Right cardiac atrium (tissue), 5 donors: ENCODE measurements around the gene PPP2R3C. TPM values are rescaled to one million over a fixed set of nuclear protein-coding genes. Genes with fewer than 3 reads are reported as not detected.
"Not testable (repeated sequence)": the region's sequence is repeated elsewhere in the genome, so short reads cannot be mapped to it uniquely, and the experiment has no call there.

Experiments used
- ATAC-seq, 2 donors: fragments of 200-7000 bp; cut with Tn5 transposase; one replicate each; pipeline versions ENCODE4 v1.8.0 to v1.9.1; 2020; ENCODE audit warnings: moderate library complexity in 2 of 2, mild to moderate bottlenecking in 1 of 2
- DNase-seq, 3 donors: peaks; one replicate each; pipeline ENCODE4 v3.0.0-alpha.2; 2020
- H3K27ac ChIP-seq: one replicate; pipeline ENCODE4 v1.5.1; 2013; ENCODE audit warnings: mild to moderate bottlenecking, low read length, control low read depth, moderate library complexity
- H3K27me3 ChIP-seq: one replicate; pipeline ENCODE4 v1.6.1; 2013; ENCODE audit not compliant: control insufficient read depth, insufficient read depth
- H3K4me1 ChIP-seq: one replicate; pipeline ENCODE4 v1.6.1; 2013; ENCODE audit warnings: low read length; ENCODE audit not compliant: control insufficient read depth, insufficient read depth
- H3K4me3 ChIP-seq: one replicate; pipeline ENCODE4 v1.5.1; 2013; ENCODE audit warnings: low read length, control low read depth
- H3K9me3 ChIP-seq: one replicate; pipeline ENCODE4 v1.6.1; 2013; ENCODE audit warnings: low read length; ENCODE audit not compliant: control insufficient read depth
- WGBS: extraction: QIAGEN DNeasy Blood & Tissue Kit; methylation state at CpG from one replicate; pipeline ENCODE4 v1.1.7; 2013; 5-methylcytosine and 5-hydroxymethylcytosine counted together
- intact Hi-C, 4 donors: fragments of 100-400 bp; cut with DNase I; formaldehyde crosslinking; loops; one replicate each; pipeline versions ENCODE4 v1.11.0 to v1.14.0; 2022 to 2023
- polyA plus RNA-seq: library from polyadenylated mRNA; stranded (reverse); fragments of 200-250 nt; gene quantifications from one replicate; pipeline ENCODE4 v1.2.3, GENCODE V29; 2013
- total RNA-seq, 4 donors: library from RNA; stranded (reverse); fragmentation: NEBNext Ultra II Directional; extraction: Animal tissue kit (Norgen Biotek cat#: 25700); gene quantifications; one replicate each; pipeline ENCODE4 v1.2.1, GENCODE V29; 2021
- donor health status: healthy with polysubstance abuse.
- donor health status: DM: no; HTN: yes; CAD: no.
- donor health status: DM: no; HTN: no; CAD: no.
- donor health status: DM: no; HTN: yes; CAD: no; lungs with severe emphysema.
- donor health status: DM: yes; HTN: yes; CAD: no.

The PPP2R3C gene
- total and polyA plus RNA-seq, 5 donors = 22.6 to 29.5 (median 27.4) TPM

DNA sequence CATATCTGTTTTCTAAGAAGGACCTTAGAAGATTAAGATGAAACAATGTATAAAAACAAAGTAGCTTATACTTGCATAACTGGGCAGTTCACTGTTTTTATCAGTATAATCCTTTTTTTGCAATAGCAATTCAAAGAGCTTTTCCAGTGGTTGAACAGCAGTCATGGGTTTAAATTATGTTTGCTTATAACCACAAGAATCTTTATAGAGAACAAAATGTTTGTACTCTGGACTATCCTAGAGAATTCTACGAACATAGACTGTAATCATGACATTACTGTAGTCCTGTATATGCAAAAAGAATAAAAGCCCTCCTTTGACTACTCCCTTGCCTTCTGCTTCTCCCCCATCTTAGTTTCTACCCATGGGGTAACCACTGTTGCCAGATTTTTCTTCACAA is 70.0 kb downstream of the PPP2R3C start:
- Histone ChIP-seq H3K27me3 (no peaks in the 10 kb centered on the region), H3K4me3 (no peak overlapping the region), H3K4me1 (no peaks in the 10 kb centered on the region), H3K9me3 (no peaks in the 10 kb centered on the region), H3K27ac (no peak overlapping the region)
- intact Hi-C loops = no loop called here
- DNase-seq = no peak
- ATAC-seq = no peak
- WGBS = 99% methylated on average over 1 of the region's 1 CpG

DNA sequence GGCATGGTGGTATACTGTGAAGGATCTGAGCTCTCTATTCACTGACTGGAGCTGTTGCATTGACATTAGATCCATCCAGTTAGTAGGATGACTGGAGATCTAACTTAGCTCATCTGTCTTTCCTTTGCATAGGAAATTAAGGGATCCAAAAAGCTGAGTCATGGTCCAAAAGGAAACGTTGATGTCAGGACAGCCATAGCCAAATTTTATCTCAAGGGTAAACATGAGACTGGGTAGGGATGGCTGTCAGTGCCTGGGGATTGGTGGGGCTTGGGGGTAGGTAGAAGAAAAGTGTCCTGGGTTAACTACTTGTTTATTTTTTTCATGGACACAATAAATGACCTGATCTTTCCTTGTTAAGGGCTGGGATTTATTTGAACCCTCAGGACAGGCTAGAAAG is 71.1 kb downstream of the PPP2R3C start:
- 2% methylated on average over 1 of the region's 1 CpG for WGBS
- H3K9me3 ChIP-seq = no peaks in the 10 kb centered on the region
- ATAC-seq (peak in 1 of 2 donors; percentile 50), DNase-seq (no peak)
- no peaks in the 10 kb centered on the region for H3K27me3 ChIP-seq
- H3K4me3 ChIP-seq = no peak overlapping the region
- no peaks in the 10 kb centered on the region for H3K4me1 ChIP-seq
- H3K27ac ChIP-seq = peak overlapping the region; percentile 26
- intact Hi-C loops = no loop called here

DNA sequence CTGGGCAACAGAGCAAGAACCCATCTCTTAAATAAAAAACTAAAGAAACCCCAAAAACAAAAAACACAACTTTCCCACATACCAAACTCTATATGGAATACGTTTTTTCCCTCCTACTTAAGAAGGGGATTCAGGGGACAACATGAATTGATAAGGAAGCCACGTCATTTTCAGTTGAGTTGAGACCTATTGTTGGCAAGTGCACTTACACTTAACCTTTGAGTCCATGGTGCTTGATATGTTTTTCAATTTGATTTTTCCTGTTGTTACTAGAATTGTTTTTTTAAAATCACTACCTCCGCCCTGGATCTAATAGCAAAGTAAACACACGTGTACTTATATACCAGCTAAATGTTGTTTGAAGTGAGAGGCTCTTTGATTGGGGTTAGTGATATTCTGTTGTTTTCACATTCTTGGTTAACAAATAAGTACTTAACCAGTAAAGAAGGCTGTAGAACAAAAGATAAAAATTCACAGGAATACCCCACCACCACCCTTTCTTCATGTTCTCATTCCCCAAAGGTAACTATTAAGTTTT is 73.7 kb downstream of the PPP2R3C start:
- 67% methylated on average over 4 of the region's 4 CpGs for WGBS
- no peak for ATAC-seq
- no peak overlapping the region for H3K27ac ChIP-seq
- no peaks in the 10 kb centered on the region for H3K27me3 ChIP-seq
- no peaks in the 10 kb centered on the region for H3K4me1 ChIP-seq
- DNase-seq = no peak
- no peak overlapping the region for H3K4me3 ChIP-seq
- intact Hi-C loops = no loop called here
- H3K9me3 ChIP-seq = no peaks in the 10 kb centered on the region

DNA sequence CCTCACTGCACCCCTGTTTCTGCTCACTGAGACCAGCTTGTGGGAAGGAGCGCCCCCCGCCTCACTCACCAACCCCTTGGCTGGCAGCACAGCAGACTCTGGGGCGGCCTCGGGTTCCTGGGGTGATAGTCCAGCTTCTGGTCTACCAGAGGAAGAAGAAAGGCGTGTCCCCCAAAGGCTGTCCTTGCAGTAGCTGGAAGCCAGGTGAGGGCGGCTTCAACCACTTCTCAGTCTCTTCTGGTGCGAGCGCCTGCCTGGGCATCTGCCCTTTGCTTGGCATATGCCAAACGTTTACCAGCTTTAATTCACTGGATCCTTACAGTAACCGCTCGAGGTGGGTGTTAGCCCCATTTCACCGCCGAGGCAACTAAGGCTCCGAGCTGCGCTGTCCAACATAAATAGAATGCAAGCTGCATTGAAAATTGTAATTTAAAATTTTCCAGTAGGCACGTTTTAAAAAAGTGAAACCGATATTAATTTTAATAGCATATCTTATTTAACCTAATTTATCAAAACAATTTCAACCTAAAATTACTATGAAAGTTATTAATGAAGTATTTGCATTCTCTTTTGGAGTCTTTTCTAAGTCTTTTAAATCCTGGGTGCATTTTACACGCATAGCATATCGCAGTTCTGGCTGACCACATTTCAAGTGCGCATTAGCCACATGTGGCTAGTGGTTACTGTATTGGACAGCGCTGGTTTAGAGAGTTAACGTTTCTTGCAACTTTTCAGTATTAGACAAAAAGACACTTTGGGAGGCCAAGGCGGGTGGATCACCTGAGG is 74.8 kb downstream of the PPP2R3C start:
- DNase-seq (no peak), ATAC-seq (peak; percentile 29 to 46)
- 27% methylated on average over 23 of the region's 23 CpGs for WGBS
- peak overlapping the region; percentile 93 for H3K27ac ChIP-seq
- H3K4me3 ChIP-seq = peak overlapping the region; percentile 71
- H3K27me3 ChIP-seq = no peaks in the 10 kb centered on the region
- intact Hi-C loops = no loop called here
- no peaks in the 10 kb centered on the region for H3K4me1 ChIP-seq
- H3K9me3 ChIP-seq = no peaks in the 10 kb centered on the region

DNA sequence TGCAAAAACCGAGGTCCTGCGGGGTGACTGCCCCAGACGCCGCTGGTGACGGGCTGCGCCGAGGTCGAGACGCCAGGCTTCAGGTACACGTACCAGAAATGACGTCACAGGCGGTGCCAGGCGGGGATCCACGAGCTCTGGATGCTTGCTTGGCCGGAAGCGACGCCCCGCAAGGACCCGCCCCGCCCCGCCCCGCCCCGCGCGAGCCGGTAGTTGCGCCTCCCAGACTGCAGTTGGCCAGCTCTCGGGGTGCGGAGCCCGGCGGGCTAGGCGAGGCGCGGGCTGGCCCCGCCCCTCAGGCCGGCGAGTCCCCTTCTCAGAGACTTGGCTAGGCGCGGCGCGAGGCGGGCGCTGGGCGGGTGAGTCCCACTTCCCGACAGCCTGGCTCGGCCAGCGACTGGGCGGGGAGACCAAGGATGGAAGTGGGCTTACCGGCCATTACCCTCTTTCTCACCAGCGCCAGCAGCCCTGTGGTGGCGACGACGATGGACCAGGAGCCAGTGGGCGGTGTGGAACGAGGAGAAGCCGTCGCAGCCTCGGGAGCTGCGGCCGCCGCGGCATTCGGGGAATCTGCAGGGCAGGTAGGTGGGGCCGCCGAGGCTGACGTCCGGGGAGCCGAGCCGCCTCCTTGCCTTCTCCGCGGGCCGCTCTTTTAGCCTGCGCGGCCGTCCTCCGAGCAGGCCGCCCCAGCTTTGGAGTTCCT is 75.6 kb downstream of the PPP2R3C start, which contains the start of gene FAM177A1:
Gene FAM177A1, plus strand, starts transcription at position 225 of the 703 bp plus-strand sequence. Its CDS starts 192 bp downstream, at position 417.
- DNase-seq (peak; percentile 99 to 100 (median 99)), ATAC-seq (peak; percentile 99)
- Histone ChIP-seq H3K4me1 (no peaks in the 10 kb centered on the region), H3K4me3 (peak within 1 kb of the TSS; percentile 71), H3K27me3 (no peaks in the 10 kb centered on the region), H3K9me3 (no peaks in the 10 kb centered on the region), H3K27ac (peak within 1 kb of the TSS; percentile 93)
- under 1% methylated on average over 77 of the region's 77 CpGs for WGBS
- intact Hi-C loops = no loop called here

DNA sequence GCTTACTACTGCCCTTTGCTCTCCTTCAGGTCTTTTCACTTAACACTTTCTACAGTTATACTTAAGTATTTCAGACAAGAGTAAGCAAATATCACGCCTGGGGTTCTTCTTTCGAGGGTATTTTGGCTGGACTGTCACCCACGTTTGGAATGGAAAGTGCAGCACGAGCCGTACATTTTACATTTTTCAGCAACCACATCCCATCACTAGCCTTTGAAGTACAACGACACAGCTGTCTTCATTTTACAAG is 76.1 kb downstream of the PPP2R3C start:
- no peak for ATAC-seq
- H3K27me3 ChIP-seq = no peaks in the 10 kb centered on the region
- H3K9me3 ChIP-seq = no peaks in the 10 kb centered on the region
- under 1% methylated on average over 6 of the region's 6 CpGs for WGBS
- H3K4me1 ChIP-seq = no peaks in the 10 kb centered on the region
- no peak for DNase-seq
- H3K27ac ChIP-seq = peak overlapping the region; percentile 91
- H3K4me3 ChIP-seq = peak overlapping the region; percentile 71
- intact Hi-C loops = no loop called here

DNA sequence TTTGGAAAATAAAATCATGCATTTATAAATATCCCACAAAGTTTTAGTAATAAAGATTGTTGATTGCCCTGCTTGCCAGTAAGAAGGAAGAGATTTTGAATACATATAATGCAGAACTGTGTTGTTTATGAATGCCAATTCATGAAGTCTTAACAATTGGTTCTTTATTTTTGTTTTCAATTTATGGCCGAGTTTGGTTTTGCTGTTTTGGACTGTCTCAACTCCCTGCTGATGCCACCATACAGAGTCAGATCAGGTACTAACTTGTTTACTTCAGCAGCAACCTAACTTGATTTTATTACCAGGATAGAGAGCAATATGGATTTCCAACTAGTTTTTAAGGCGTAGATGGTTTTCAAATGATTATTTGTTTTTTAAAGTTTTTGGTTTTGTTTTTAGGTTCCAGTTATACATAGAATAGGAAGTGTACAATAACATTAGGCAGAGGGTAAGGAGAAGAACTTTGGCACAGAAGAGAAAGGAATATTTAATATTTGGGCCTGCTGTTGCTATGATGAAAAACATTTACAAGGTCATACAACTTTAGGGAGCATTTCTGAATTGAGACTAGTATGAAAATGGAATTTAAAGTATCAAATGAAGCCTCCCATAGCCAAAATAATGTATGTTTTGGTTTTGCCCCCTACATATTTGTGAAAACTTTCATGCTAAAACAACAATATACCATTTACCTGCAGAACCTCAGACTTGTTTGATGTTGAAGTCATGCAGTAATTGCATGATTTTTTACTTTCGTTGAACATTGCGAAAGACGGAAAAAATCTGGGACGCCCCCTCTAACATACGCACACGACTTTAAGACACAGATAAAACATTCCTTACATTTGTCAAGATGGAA is 76.6 kb downstream of the PPP2R3C start:
- Histone ChIP-seq H3K27ac (peak overlapping the region; percentile 91), H3K9me3 (no peaks in the 10 kb centered on the region), H3K4me3 (peak overlapping the region; percentile 71), H3K4me1 (no peaks in the 10 kb centered on the region), H3K27me3 (no peaks in the 10 kb centered on the region)
- ATAC-seq = no peak
- WGBS = 17% methylated on average over 8 of the region's 8 CpGs
- no peak for DNase-seq
- intact Hi-C loops = no loop called here

DNA sequence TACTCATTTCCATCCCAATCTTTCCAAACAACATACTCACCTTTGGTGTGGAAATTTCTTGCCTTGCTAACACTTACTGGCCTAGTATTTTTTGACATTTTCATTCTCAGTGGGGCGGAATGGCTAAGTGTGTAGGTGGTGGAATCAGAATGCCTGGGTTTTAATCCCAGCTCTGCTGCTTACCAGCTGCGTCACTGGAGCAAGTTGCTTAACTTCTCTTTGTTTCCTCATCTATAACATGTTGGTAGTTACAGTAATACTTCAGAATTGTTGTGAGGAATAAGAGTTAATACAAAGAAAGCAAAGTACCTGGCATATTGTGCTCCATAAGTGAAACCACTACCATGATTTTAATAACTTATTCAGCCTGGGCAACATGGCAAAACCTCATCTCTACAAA is 78.7 kb downstream of the PPP2R3C start:
- DNase-seq = no peak
- Histone ChIP-seq H3K27ac (no peak overlapping the region), H3K4me1 (no peaks in the 10 kb centered on the region), H3K27me3 (no peaks in the 10 kb centered on the region), H3K9me3 (no peaks in the 10 kb centered on the region), H3K4me3 (no peak overlapping the region)
- ATAC-seq = no peak
- intact Hi-C loops = no loop called here
- WGBS = 94% methylated on average over 2 of the region's 2 CpGs

DNA sequence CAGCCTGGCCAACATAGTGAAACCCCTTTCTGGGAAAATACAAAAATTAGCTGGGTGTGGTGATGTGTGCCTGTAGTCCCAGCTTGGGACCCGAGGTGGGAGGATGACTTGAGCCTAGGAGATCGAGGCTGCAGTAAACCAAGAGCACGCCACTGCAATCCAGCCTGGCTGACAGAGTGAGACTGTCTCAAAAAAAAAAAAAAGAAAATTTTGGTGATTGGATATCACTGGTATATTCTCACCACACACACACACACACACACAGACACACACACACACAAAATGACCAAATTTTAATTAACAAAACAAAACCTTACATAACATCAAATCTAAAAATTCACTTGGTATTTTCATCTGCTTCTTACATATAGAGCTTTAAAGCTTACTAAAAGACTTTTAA is 79.2 kb downstream of the PPP2R3C start:
- Histone ChIP-seq H3K27me3 (no peaks in the 10 kb centered on the region), H3K4me1 (no peaks in the 10 kb centered on the region), H3K9me3 (no peaks in the 10 kb centered on the region), H3K4me3 (no peak overlapping the region), H3K27ac (no peak overlapping the region)
- intact Hi-C loops = no loop called here
- 87% methylated on average over 3 of the region's 3 CpGs for WGBS
- ATAC-seq = no peak
- DNase-seq = no peak

DNA sequence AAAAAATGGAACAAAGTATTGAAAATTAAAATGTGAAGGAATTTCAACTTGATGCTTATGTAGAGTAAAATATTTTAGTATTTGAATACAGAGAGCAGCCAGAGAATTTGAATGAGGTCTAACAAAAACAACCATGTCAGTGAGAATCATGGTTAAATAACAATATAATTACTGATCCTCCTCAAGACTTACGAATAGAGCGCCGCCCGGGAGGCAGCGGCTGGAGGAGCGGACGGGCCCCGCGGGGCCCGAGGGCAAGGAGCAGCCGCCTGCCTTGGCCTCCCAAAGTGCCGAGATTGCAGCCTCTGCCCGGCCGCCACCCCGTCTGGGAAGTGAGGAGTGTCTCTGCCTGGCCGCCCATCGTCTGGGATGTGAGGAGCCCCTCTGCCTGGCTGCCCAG is 83.5 kb downstream of the PPP2R3C start:
- 94% methylated on average over 11 of the region's 17 CpGs for WGBS
- intact Hi-C loops = not testable (repeated sequence)

More for the DNA sequence above, 83.5 kb downstream of the PPP2R3C start:
- not testable (repeated sequence) for H3K9me3 ChIP-seq, H3K27ac ChIP-seq, ATAC-seq, H3K27me3 ChIP-seq, H3K4me3 ChIP-seq, H3K4me1 ChIP-seq, DNase-seq
